D341Med (cell line): ENCODE results near the gene FEM1C.
"Not testable (repeated sequence)": the region's sequence is repeated elsewhere in the genome, so short reads cannot be mapped to it uniquely, and the experiment has no call there.

Experiments
- DNase-seq: peaks from one replicate; pipeline ENCODE4 v3.0.0; 2012; ENCODE audit warnings: low spot score

The FEM1C gene

DNA sequence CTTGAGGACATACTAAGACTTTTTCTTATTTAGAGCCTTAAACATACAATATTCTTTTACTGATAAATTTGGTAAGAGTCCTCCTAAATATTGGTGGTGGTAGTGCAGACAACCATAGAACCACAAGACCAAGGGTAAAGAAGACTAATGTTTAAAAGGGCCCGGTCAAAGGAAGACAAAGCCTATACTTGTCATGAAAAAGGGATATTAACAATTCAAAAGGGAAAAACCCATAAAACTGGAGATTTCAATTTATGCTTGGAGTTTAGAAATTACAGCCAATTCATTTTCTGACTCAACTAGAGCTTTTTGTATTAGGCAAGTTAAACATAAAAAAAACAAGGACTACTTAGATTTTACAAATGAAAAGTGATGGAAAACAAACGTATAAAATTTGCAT, 24.4 kb downstream of the FEM1C start:
- no peak for DNase-seq

DNA sequence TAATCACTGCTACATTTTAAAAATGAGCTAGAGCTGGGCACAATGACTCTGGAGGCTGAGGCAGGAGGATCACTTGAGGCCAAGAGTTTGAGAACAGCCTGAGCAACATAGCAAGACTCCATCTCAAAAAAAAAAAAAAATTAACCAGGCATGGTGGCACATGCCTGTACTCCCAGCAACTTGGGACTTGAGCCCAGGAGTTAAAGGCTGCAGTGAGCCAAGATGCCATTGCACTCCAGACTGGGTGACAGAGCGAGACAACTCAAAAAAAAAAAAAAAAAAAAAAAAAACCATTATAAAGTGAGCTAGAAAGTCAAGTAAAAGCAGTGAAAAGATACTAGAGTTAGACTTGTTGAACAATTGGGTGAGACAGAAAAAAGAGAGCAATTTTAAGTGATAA, 28.2 kb downstream of the FEM1C start:
- no peak for DNase-seq

DNA sequence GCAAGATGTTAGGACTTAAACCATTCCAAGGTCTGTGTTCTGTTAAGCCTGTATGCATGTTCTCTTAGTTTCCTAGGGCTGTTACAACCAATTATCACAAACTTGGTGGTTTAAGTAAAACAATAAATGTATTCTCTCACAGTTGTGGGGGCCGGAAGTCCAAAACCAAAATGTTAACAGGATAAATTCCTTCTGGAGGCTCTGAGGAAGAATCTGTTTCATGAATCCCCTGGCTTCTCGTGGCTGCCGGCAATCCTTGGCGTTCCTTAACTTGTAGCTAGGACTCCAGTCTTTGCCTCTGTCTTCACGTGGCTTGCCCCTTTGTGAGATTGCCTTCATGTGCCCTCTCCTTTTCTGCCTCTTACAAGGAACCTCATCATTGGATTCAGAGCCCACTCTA, 30.4 kb downstream of the FEM1C start:
- DNase-seq, result no peak

DNA sequence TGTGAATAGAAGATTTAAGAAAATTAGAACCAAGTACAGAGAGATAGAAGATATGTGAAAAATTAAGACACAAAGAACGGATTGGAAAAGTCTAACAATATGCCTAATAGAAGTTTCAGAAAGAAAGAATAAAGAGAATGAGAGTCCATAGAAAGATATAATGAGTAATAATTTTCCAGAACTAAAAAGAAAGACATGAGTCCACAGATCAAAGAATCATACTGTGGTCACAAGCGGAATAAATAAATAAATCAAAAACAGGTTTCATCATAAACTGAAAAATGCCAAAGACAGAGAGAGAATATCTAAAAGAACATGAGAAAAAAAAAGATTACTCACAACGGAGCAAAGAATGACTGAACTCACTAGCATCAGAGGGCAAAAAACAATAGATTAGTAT, 32.9 kb downstream of the FEM1C start:
- DNase-seq, result no peak

DNA sequence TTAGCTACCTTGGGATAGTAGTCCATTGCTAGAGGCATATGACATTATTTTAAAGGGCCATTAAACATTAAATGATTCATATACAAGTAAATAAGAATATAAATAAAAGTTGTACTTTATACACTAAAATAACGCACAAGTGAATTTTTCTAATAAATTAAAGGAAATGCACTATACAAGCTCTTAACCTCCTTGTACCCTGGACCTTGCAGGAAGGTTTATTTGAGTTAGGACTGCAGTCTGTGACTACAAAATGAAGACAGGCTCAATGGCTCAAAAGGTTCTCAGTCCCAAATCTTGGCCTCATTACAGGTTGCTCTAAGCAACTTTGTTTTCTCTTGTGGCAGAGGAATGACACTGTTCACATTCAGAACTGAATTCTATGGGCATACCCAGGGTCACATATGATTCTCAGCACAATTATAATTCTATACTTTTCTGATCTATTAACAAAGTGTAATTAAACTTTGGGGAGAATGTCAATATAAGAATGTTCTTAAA, 34.4 kb downstream of the FEM1C start:
- no peak for DNase-seq

DNA sequence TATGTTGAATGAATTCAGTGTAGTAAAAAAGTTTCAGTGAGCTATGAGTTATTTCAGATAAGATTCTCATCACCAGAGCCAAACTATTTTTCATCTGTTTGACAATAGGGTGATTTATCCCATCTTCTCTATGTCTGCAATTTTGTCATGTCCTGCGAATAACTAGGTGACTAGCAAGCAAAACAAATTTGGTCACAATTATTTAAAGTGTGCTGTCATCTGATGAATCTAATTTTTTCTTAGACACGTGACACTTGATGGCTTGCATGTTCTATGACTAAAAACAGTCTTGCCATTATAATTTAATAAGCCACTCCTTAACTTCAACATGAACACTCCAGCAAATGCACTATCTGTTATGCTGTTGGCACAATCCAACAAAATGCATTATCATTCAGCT, 35.0 kb downstream of the FEM1C start:
- no peak for DNase-seq

DNA sequence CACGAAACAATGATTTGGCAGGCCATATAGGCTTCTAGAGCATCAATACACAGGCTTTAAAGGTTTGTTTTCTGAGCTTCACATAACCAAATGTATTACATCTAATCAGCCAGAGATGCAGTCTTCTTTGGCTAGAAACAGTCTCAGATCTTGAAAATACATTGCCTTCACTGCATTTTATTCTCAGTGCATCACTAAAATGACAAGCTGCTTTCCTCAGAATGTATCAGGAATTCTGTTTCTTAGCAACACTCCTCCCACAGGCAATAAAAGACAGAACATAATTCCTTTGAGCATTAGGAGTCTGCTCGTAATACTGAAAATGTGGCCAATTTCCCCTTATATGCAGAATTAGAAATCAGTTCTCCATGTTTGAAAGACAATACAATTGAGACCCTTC, 36.9 kb downstream of the FEM1C start:
- DNase-seq, result no peak

DNA sequence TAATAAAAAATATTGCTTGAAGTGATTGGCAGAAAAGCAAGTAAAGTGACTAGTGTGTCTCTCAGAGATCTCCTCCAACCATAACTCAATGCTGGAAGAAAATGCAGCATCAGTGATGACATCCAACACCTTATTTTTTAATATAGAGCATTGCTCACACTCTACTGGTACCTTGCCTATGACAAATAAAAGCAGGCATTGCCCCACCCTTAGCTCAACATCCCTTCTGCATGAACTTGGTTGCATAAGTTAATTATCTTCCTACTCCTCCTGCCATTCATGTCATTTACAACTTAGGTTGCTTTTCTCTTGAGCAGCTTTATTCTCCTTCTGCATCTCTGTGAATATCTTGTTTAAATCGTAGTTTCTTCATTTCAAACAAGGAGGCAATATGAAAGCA, 41.2 kb downstream of the FEM1C start:
- DNase-seq, result no peak

DNA sequence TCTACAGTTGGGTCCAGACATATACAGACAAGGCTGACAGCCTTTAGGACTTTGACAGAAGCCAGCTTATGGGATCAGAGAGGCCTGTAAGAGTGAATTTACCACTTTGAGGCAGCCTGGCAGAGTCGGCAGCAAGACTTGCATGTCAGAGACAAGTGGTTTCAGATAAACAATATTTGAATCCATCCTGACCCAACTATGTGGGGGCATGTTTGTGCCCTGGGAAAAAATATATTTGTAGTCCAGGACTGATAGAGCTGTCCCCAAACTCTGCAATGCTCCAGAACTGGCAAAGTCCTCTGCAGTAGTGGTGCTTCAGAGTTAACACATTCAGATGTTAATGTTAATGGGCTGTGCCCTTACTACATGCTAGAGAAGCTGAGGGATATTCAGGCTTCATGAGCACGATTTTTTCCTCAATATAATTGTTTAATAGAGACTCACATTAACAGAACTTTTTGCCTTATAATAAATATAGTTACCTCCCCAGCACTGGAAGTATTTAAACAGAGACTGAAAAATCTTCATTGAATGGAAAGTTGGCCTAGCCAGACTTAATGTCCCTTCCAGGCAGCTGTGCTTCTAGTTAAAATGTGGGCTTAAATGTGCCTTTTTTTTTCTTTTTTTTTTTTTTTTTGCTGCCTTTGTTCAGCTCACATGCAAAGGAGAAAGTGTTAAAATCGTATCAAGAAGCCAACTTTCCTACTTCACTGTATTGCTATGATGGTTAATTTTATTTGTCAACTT, 42.9 kb downstream of the FEM1C start:
- DNase-seq, result no peak

DNA sequence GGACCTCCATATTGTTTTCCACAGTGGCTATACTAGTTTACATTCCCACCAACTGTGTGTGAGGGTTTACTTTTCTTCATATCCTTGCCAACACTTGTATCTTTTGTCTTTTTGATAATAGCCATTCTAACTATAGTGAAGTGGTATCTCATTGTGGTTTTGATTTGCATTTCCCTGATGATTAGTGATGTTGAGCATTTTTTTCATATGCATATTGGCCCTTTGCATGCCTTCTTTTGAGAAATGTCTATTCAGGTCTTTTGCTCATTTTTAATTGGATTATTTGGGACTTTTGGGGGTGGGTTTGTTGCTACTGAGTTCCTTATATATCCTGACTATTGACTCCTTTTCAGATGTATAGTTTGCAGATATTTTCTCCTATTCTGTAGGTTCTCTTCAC, 44.4 kb downstream of the FEM1C start:
- DNase-seq, result no peak

DNA sequence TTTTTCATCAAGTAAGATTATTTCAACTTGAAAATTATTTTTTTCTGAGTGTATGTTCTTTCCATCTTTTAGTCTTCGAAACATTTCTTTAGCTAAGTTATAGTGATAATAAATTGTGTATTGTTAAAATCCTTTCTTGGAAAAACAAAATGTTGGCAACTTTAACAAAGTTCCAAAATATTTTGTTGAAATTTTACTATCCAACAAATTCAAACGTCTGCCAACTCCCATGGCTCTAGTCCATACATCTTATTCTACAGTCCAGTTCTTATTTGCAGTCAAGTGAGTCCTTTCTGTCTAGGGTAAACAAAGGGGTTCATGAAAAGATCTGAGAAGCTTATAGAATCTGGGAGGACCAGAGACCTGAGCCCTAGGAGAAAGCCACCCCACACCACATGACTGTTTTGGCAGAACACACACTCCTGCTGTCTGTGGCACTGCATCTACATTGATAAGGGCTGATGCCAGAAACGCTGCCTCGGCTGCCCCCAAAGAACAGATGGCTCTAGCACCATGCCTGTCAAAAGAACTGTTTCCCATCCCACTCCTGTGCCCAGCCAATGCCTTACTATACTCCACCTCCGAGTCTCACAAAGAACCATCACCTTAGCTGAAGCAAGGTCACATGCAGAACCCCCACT, 47.5 kb downstream of the FEM1C start:
- no peak for DNase-seq

DNA sequence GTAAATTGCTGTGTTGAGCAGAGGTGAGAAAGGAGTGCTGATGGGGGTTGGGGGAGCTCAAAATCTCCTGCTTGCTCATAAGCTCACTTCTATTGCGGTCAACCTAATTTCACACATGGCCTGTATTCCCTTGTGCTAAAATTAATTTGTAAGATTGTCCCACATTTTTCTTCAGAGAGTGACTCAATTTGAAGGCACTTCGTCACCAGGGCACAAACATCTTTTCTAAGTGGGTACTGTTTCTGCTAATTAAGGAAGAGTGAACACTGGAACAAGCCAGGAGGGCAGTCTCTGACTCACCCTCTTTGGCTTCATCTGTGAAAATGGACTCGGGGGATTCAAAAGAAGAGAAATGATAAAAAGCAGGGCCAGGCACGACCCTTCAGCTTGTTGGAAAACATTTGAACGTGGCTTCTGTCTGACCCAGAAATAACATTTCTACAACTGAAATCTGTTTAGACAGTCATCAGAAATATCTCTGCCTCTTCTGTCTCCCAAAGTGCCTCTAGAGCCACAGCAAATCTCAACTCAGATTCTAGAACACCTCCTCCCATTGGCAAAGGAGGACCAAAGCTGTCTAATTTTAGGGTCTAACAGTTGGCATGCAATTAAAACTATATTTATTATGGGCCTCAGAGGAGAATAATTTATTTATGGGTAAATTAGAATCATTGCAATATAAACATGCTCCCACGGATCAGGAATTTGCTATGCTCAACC, 49.8 kb downstream of the FEM1C start:
- DNase-seq, result no peak

DNA sequence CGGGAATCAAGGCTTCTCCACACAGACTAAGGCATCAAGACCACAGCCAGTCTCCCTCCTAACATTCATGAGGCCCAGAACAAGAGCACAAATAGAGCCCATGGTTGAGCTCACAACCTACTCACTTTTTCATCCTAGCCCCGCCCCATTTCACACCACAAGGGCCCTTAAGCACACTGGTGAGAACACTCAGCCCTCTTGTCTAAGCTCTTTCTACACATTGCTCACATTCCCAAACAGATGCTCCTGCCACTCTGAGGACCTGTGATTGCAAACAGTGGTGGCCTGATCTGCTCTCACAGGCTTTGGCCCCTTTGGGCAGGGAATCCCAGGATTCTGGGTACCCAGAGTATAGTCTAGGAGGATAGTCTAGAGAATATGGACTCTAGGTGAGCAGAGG, 54.0 kb downstream of the FEM1C start:
- no peak for DNase-seq

DNA sequence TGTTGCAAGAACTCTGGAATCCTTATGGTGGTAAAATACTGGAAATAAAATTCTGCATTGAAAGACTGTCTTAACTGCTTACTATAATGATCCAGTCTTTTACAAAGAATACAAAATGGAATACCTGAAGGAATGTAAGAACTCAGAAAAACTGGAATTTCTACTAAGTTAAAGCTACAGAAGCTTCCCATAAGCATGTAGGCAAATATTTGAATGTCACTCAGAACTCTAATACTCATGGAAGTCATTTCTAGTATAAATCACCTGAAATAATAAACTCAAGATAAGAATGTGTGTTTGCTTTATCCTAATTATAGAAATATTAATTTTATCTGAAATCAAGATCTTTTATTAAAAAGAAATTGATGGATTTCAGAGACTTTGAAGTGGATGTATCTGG, 54.8 kb downstream of the FEM1C start:
- DNase-seq, result no peak

DNA sequence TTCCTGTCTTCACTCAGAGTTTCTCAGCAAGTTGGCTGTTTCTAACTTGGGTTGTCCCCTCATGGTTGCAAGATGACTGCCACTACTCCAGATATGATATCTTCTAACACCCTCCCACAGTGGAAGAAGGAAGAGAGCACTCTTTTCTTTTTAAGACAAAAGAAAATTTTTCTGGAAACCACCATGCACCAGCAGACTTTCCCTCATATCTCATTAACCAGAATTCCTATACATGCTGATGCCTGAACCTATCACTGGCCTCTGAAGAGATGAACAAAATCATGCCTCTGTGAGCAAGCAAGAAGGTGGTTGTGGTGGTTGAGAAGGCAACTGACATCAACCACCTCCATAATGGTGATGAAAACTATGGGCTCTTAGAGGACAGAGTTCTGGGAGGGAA, 56.8 kb downstream of the FEM1C start:
- no peak for DNase-seq

DNA sequence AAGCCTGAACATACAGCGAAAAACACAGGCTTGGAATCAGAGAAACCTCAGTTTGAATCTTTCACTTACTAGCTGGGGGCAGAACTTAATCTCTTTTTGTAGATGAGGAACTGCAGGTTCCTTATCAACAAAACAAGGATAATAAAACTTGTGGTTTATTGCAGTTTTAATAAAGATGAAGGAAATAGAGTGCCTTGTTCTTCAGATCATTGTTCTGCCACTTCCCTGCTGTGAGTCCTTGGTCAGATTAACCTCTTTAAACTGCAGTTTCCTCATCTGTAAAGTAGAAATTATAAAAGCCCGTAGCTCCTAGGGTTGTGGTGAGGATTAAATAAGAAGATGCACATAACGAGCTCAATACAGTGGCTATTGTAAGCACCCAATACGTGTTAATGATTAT, 57.4 kb downstream of the FEM1C start:
- no peak for DNase-seq

DNA sequence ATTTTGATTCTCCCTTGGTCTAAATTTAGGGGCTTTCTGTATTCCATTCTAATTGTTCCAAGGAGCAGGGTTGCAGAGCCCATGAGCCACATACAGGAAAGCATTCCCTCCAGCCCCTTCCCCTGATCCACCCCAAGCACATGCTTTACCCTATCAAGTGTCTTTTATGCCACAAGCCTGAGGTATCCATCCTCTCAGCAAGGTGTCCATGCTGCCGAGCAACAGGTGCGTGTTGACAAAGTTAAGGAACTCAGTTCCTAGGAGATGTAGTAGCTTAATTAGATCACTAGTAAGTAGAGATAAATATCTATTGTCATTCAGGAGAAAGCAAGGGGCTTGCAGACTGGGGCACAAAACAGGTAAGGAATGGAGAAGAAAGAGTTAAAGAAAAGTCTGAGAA, 57.8 kb downstream of the FEM1C start:
- DNase-seq, result no peak

DNA sequence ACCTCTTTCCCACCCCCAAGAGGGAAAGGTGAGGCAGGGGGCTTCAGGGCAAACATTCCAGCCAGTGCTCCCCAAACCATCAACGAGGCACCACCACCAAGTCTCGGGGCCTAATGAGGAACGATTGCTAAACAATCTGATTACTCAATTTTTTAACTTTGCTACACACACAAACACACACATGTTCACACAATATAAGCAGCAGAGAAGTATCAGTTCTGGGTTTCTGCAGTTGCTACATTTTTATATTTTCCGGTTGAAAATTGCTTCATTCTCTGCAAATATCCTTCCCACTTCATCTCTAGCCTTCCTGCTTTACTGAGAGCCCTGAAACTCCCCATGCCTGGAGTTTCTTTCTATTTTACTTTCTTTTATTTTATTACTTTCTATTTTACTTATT, 60.2 kb downstream of the FEM1C start:
- no peak for DNase-seq

DNA sequence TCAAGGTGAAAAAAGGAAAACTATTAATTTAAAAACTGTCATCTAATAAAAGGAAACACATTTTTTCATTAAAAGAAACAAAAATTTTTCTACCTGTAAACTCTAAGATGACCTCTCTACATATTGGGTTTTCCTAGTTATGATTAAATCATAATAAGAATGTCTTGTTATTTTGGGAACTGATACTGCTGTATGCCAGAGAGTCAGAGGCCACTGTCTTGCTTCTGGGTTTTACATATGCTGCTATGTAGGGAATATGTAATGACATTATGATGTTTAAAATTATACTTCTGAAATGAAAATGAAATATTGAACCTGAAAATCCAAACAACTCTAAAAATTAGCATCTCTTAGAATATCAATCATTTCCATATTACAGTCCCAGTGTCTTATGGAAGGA, 63.7 kb downstream of the FEM1C start:
- no peak for DNase-seq

DNA sequence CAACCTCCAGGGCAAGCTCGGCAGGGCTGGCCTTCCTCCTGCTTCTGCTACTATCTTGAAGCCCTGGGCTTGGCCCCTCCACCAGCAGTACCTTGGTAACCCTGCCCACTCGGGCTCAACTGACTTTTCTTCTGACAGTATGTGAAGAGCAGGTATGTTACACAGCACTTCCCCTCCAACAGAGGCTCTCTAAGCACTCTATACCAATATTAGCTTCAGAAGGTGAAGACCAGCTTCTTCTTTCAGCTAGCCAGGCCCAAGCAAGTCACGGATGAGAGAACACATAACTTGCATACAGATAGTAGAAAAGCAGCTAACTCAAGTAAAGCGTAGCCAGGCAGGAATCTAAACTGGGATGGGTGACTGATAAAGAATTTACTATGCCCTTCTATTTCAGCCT, 64.3 kb downstream of the FEM1C start:
- no peak for DNase-seq

DNA sequence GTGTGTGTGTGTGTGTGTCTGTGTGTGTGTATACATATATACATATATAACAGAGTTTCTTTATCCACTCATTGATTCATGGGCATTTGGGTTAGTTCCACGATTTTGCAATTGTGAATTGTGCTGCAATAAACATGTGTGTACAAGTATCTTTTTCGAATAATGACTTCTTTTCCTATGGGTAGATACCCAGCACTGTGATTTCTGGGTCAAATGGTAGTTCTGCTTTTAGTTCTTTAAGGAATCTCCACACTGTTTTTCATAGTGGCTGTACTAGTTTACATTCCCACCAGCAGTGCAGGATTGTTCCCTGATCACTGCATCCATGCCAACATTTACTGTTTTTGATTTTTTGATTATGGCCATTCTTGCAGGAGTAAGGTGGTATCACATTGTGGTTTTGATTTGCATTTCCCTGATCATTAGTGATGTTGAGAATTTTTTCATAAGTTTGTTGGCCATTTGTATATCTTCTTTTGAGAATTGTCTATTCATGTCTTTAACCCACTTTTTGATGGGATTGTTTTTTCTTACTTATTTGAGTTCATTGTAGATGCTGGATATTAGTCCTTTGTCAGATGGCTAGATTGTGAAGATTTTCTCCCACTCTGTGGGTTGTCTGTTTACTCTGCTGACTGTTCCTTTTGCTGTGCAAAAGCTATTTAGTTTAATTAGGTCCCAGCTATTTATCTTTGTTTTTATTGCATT, 65.3 kb downstream of the FEM1C start:
- not testable (repeated sequence) for DNase-seq

DNA sequence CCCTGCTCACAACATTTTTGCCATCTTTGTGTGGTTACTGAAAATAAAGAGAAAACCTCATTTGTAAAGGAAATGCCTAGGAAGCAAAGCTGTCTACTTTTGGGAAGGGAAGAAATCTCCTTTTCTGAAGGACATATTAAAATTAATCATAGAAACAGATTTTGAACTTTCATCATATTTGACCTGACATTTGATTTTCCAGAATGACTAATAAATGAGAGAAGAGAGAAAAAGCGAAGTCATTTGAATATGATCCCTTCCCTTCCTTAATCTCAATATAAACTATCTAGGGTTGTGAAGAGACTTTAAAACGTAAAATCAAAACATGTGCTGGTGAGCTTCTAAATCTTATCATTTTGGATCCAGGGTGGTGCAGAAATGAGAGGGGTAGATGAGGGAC, 66.3 kb downstream of the FEM1C start:
- no peak for DNase-seq

DNA sequence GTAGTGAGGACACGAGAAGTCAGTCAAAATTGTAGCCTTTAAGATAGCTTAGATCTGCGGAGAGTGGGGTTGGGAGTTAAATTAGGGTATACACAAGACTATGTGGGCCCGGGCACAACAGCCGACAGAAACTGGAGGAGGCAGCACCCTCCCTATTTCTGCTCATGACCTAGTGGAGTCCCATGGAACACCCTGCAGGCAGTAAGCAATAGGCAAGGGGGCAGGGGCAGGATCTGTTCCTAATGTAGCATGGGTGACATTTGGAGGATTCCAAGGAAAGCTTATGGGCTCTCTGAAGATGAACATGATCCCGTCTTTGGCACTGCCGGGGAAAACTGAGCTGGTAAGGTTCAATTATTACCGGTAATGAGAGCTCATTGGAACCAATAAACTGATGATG, 67.0 kb downstream of the FEM1C start:
- DNase-seq, result no peak
